ENCODE results near the gene REC8.

- TF ChIP-seq GATA2 (IDR thresholded peaks at IDR 0.05; ENCODE audit: low read depth, low read length) (no peak), GATA3 (IDR thresholded peaks at IDR 0.05; ENCODE audit: low read depth, low read length) (no peak)
Measured at GRCh38 chr14:24126939-24127338, 44.9 kb upstream of the REC8 start.

Data from SH-SY5Y (cell line).